NCI-H345 (cell line): ENCODE measurements around the gene FBXW11.
"Not testable (repeated sequence)": the region's sequence is repeated elsewhere in the genome, so short reads cannot be mapped to it uniquely, and the experiment has no call there.

Experiments
- DNase-seq: peaks from one replicate; lab custom pipeline; 2025; lab: John Stamatoyannopoulos, UW

Gene FBXW11

DNA sequence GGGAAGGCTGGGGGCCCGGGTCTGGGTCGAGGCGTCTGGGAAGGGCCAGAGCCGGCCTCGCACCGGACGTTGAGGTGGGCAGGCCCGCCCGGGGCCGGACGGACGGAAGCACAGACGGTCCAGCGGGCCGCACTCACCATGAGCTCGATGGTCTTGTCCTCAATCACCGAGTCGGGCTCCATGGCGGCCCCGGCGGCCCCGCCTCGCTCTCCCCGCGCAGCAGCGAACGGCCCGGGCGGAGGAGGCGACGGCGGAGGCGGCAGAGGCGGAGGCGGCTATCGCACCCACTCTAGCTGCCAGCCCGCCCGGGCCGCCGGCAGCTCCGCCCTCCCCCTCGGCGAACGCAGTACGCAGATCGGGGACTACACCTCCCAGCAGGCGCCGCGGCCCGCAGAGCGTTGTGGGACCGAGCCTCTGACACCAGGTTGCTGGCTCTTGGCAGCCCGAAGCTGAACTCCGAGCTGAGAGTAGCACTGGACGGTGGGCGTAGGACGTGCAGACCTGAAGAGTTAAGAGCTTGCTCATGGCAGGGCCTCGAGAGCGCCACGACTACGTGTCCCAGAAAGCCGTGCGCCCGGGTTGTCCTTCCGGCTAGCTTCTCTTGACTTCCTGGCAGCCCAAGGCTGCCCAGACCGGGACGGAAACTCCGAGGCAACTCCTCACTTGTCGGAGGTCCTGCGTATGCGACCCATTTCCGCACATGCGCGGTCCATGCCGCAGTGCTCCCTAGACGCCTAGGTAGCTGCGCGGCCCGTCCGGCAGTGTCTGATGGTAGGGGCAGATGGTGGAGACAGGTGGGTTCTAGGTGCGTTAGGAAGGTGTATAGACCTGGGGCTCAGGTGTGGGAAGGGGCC is at the start of gene FBXW11:
FBXW11 (minus strand) TSS at position 318 of the 854 bp plus-strand sequence; CDS start at position 182, 136 bp downstream.
- DNase-seq: peak; percentile 98

DNA sequence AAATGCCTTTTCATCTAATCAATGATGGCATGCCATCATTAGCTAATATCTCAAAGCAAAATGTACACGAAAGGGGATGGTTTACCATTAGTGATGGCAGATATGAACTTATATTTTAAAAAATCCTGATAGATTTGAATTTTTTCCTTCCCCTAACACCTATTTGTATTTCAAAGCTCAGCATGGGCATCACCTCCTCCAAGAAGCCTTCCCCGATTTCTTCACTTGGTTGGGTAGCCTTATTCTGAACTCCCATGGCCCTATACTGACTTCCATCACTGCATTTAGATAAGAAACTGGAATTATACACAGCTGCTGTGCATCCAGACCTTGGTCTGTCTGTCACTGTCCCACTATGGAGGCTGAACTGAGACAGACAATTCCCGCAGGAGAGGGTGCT is 49.6 kb upstream of the FBXW11 start:
- no peak for DNase-seq

DNA sequence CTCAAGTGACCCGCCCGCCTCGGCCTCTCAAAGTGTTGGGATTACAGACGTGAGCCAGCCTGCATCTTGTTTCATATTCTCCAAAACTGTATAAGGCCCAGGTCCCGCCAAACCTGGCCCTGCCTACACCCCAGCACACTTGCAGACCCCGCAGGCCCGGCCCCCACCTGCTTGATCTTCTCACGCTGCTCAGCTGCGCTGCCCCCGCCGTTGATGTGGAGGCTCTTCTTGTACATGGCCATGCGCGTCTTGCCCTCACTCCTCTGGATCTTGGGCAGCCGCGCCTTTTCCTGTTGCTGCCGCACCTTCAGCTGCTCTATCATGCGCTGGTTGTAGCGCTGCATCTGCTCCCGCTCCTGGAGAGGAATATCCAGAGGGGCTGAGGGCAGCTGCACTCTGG is 49.0 kb upstream of the FBXW11 start:
- no peak for DNase-seq

DNA sequence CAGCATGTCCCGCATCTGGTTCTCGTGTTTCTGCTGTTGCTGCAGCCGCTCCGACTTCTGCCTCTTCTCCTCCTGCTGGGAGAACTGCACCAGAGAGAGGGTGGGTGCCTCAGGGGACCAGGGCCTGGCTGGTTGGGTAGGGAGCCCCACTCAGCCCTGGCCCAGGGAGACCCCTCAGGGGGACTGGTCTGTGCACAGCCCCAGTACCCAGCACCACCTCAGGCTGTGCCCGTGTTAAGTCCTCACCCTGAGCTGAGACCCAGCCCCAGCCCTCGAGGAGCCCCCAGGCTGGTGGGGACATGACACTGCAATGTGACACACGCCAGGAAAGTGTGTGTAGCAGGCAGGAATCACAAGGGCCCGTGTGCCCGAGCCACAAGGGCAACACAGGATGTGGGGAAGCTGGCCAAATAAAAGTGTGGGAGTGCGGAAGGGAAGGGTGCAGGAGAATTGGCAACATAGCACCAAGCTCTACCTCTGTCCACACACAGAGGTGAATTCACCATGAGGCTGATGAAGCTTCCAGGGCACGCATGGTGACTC is 48.2 kb upstream of the FBXW11 start:
- no peak for DNase-seq

DNA sequence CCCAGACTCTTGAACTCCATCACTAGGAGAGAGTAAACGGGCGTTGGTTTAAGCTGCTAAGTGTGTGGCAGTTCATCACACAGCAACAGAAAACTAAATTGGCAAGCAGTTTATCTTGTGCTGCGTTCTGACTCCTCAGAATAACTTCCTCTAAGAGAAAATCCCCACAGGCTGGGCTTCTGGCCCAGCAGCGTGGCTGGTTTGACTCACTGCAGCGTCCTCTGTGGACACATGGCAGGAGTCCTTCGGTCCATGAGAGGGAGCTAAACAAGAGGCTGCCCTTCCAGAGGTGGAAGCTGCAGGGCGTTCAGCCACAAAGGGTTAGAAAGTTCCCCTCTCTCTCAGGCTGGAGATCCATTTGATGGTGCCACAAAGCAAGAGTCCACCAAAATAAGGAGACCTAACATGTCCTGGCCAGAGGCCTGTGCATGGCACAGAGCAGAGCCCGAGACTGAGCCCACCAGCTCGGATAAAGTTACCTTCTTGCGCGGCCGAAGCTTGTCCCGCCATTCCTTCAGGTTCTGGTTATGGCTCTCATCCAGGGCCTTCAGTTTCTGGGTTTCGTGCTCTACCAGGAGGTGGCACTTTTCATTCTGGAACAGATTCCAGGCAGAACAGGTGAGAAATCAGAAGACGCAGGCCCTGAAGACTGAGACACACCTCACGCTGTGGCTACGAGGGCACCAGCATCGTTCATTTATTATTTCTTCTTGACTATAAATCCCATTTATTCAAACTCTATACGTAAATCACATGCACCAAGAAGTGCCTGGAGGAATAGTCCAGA is 46.2 kb upstream of the FBXW11 start:
- DNase-seq: no peak

DNA sequence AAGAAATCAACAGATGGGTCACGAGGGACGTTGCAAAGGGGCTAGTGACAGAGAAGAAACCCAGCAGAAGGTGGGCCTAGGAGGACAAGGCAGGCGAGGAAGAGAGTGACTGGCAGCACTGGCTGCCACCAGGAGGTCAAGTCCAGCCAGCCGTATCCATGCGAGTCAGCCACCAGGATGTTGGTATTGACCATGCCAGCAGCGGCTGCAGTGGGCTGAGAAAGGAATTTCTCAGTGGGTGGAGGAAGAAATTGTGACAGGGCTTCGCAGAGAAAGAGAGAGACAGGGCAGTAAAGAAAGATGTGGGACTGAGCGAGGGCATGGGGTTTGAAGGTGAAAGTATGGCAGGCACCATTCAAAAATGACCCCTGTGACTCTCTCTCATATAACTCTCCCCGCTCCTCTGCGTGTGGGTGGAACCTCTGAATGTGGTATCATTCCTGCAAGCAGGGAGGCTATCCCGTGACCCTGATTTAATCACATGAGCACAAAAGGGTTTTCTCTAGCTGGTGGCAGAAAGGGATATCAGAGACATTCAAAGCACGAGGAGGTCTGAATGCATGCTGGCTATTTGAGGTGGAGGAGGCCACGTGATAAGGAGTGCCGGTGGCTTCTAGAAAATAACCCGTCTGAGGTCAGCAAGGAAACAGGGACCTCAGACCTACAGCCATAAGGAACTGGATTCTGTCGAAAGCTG is 45.4 kb upstream of the FBXW11 start:
- no peak for DNase-seq

DNA sequence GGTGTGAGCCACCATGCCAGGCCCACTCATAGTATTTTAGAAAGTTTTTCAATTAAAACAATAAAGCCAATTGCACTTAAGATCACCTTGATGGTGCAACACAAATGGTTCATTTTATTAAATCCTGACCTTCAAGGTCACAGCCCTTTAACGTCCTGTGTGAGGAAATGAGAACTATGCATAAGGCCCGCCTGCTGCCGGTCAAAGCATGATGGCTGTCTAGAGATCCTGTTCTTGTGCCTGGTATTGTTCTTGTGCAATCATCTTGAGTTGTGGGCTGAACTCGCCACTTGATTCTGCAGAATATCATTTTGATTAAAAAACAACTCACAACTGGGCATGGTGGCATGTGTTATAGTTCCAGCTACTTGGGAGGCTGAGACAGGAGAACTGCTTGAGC is 43.6 kb upstream of the FBXW11 start:
- no peak for DNase-seq

DNA sequence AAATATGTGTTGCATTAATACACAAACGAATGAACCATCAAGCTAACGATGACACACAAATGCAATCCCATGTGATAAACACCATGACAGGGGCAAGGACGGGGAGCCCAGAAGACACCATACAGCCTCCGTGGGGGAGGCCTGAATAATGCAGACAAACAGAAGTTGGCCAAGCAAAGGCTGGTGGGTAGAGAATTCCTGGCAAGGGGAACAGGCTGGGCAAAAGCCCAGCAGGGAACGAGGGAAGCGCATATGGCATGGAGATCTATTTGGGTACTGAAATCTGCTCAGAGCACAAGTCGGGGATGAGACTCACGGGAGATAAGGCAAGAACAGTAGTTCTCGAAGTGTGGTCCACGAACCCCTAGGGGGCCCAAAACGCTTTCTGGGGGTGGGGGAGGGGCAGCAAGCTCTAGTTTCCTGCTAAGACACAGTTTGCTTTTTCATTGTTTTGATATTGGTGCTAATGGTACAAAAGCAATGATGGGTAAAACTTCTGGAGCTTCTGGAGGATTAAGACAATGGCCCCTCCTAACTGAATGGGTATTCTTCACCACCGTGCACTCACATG is 42.9 kb upstream of the FBXW11 start:
- no peak for DNase-seq

DNA sequence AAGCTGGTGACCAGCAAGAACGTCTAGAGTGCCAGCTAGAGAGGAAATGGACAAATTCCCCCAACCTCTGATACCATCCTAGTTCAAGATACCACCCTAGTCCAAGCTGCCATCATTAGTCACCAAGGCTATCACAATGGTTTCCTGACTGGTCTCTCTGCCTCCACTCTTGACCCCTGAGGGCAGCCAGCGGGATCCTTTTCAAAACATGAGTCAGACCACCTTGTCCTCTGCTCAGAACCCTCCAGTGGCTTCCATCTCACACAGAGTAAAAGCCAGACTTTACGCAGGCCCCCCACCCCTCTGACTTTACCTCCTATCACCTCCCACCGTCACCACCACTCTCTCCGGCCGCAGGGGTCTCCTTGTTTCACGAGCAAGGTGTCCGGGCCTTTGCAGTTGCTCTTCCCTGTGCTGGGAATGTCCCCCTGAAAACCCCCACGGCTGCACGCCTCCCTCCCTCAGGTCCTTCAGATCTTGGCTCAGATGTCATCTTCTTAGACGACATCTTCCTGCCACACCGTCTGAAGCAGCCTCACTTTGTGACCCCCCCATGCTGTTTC is 42.2 kb upstream of the FBXW11 start:
- no peak for DNase-seq

DNA sequence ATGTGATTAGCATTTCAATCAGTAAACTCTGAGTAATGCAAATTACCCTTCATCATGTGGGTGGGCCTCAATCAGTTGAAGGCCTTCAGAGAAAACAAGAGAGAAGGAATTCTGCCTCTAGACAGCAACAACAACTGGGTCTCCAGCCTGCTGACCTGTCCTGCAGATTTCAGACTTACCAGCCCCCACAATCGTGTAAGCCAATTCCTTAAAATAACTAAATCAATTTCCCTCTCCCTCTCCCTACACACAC is 41.7 kb upstream of the FBXW11 start:
- no peak for DNase-seq

DNA sequence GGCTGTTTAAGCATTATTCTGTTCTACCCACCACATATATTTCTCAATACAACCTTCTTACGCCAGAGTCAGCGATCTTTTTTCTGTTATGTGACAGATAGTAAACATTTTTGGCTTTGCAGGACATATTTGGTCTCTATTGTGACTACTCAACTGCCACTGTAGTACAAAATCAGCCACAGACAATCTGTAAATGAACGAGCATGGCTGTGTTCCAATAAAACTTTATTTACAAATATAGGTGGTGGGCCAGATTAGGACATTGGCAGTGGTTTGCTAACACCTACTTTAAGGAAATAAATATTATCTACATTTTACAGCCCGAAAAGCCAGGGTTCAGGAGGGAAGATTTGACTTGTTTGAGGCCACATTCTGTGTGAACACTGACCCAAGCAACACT is 40.2 kb upstream of the FBXW11 start:
- DNase-seq: no peak

DNA sequence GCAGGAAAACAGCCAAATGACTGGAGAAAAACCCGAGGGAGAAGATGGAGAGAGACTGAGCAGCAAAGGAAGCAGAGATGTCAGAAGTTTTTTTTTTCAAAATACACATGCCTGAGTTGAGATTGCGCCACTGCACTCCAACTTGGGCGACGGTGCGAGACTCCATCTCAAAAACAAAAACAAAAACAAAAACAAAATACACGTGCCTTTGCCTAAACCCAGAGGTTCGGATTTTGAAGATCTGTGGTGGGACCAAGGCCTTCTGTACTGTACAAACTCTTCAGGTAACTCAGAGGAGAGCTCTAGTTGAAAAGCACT is 38.8 kb upstream of the FBXW11 start:
- DNase-seq: no peak

DNA sequence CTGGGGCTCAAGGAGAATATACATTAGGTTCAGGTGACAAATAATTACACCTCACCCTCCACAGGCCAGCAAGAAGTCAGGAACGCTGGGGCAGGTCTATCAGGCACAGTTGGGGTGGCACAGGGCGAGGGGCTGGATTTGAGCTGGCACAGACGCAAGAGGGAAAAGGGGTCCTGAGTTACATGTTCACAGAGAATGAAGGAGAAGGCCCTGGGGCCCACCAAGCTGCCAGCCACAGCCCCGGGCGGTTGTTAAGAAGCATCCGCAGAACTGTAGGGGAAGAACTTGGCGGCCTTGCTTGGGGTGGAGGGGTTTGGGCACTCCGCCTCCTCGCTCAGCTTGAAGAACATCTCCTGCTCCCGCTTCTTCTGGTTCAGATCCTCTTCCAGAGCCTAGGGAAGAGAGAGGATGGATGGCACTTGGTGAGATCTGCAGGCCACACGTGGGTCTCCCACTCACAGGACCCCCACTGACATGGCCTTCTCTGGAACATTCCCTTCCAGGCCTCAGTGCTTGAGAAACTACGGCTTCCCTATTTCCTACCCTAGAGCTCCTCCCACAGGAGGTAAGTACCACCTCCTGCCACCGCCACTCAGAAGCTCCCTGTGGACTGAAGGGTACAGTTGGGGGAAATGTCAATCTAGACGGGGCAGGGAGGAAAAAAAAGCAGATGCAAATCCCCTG is 38.3 kb upstream of the FBXW11 start:
- DNase-seq: no peak

DNA sequence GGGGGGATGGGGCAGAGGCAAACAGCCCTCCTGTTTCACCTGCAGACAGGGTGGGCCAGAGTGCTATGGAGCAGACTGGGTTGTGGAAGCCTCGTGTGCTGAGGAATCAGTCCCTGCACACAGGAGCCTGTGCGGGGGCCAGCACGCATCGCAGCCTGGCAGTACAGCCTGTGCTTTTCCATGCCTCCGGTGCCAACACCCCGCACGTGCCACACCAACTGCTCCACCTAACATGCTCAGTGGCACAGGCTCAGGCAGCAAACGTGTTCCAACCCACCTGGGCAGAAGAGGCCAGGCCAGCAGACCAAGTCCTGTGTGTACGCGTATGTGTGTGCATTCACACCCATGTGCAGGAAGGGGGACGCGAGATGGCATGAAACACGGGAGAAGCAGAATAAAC is 37.4 kb upstream of the FBXW11 start:
- DNase-seq: no peak

DNA sequence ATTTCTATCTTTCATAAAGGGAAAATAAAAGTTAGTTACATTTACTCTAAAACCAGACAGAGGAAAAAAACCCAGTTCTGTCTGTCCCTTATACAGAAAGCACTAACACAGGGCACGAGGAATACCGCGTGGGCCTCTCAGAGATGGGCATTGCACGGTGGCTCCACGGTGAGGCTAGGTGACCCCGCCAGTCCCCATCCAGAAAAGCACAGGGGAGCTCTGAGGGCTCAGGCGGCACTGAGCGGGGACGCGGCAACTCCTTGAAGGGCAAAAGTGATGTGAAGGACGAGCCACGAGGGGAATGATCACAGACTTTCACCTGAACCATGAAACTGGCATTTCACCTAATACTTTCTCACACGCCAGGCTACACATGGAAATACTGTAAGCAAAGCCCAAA is 35.7 kb upstream of the FBXW11 start:
- no peak for DNase-seq

DNA sequence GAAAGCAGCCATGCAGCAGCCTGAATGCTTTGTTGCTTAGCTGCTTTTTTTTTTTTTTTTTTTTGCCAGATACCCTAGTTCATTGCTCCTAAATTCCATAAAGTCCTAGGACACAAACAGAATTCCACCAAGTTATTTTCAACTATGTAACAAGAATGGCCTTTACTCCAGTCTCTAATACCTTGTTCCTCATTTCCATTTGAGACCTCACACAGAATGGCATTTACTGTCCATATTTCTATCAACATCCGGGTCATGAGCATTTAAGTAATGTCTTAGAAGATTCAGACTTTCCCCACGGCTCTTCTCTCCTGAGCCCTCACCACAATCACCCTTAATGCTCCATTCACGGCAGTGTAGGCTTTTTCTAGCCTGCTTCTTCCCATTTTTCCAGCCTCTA is 31.7 kb upstream of the FBXW11 start:
- DNase-seq: no peak

DNA sequence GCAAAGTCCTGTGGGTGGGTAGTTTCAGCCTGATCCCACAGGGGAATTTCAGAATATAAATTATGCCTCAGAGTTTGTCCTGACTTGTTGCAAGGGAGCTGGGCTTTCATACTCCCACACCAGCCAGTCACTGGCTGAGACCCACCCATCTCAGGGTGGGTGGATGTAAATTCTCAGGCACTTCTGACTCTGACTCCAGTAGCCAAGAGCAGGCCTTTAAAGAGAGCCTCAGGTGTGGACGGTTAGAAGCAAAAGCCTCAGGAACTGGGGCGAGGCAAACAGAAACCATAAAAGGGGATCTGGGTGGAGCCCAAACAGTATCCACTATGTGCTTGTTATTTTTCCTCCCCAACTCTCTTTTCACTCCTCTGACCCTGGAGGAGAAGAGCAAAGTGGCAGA is 28.6 kb upstream of the FBXW11 start:
- no peak for DNase-seq

DNA sequence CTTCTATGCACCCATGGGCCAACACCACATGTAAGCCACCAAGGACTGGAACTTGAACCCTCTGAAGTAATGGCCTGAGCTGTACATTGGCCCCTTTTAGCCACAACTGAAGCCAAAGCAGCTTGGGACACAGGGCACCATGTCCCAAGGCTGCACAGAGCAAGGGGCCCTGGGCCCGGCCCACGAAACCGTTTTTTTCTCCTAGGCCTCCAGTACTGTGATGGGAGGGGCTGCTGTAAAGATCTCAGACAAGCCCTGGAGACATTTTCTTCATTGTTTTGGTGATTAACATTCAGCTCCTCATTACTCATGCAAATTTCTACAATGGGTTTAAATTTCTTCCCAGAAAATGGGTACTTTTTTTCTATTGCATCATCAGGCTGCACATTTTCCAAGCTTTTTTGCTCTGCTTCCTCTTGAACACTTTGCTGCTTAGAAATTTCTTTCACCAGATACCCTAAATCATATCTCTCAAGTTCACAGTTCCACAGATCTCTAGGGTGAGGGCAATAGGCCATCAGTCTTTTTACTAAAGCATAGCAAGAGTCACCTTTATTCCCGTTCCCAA is 25.5 kb upstream of the FBXW11 start:
- no peak for DNase-seq

DNA sequence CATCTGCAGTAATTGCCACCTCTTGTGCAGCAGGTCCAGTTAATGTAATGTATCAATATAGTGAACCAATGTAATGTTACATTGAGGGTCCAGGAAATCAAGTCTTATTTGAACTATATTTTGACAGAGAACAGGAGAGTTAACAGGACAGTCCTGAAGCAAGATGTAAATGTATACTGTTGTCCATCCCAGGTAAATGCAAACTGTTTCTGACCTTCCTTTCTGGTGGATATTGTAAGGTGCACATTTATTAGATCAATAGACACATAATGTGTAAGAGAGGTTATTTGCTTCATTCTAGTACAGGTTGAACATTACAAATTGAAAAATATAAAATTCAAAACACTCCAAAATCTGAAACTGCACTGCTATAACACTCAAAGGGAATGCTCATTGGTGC is 23.4 kb upstream of the FBXW11 start:
- DNase-seq: no peak

DNA sequence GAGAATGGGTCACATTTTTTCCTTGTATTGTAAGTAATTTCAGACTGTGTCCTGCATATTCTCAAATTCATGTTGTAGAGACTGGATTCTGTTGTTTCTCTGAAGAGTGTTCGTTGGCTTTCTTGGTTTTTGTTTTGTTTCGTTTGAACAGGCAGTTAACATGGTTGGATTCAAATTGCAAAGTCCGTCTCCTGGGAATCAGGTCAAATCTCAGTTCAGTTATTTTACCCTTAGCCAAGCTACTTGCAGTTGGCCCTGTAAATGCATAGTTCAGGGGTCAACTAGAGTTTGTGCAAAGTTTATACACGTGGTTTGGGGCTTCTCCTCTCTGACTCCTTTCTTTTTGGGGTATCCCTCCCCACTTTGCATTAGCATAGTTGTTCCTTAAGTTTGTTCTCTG is 21.7 kb upstream of the FBXW11 start:
- no peak for DNase-seq

DNA sequence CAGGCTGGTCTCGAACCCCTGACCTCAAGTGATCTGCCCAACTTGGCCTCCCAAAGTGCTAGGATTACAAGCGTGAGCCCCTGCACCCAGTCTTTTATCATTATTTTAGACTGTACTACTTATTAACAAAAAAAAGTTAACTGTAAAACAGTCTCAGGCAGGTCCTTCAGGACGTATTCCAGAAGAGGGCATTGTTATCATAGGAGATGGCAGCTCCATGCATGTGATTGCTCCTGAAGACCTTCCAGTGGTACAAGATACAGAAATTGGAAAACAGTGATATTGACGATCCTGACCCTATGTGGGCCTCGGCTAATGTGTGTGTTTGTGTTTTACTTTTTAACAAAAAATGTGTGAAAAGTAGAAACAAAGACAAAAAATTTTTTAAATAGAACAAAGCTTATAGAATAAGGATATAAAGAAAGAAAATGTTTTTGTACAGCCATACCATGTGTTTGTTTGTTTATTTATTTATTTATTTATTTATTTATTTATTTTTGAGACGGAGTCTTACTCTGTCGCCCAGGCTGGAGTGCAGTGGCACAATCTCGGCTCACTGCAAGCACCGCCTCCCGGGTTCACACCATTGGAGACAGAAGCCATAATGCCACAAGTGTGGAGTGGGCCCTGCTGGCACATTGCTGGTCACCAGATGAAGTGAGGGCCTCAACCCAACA is 13.8 kb upstream of the FBXW11 start:
- not testable (repeated sequence) for DNase-seq
